ENCODE data around the gene FYN. TPM values are rescaled to one million over a fixed set of nuclear protein-coding genes. Genes with fewer than 3 reads are reported as not detected.

The FYN gene
- total RNA-seq, 2 donors from 2014 or later: 11.3 to 21.5 TPM

DNA sequence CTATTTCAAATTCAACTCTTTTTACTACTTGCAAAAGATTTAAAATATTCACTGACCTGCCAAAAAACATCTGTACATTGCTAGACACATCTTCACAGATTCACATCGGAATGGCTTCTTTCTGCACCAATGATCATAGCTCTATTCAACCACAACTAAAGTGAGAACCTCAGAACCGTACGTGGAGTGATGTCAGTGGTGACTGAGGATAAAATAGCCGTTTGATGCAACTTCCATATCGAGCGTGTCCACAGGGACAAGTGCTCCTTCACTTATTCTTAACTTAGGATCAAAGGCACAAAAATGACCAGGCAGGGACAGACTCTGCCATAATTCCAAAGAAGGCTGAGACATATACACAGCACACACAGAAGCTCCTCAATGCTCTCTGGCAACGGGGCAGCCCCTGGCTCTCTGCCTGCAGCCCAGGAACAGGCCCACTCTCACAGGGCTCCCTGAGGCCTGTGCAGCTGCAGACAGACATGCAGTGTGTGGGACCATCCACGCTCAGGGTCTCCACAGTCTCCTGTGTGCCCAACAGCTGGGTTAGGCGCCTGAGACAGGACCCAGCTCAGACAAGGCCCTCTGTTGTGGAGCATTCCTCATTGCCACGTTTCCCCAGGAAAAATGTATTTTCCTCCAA, 22.8 kb downstream of the FYN start:
- Histone ChIP-seq H3K27ac (no peak overlapping the region), H3K36me3 (no peaks in the 10 kb centered on the region), H3K9ac (ENCODE audit: low read depth in 2 of 2, low read length in 2 of 2) (no peak overlapping the region), H3K9me3 (no peaks in the 10 kb centered on the region), H3K4me1 (no peaks in the 10 kb centered on the region), H3K4me3 (no peak overlapping the region), H3K27me3 (no peaks in the 10 kb centered on the region)
- TF ChIP-seq, protein P1, sequence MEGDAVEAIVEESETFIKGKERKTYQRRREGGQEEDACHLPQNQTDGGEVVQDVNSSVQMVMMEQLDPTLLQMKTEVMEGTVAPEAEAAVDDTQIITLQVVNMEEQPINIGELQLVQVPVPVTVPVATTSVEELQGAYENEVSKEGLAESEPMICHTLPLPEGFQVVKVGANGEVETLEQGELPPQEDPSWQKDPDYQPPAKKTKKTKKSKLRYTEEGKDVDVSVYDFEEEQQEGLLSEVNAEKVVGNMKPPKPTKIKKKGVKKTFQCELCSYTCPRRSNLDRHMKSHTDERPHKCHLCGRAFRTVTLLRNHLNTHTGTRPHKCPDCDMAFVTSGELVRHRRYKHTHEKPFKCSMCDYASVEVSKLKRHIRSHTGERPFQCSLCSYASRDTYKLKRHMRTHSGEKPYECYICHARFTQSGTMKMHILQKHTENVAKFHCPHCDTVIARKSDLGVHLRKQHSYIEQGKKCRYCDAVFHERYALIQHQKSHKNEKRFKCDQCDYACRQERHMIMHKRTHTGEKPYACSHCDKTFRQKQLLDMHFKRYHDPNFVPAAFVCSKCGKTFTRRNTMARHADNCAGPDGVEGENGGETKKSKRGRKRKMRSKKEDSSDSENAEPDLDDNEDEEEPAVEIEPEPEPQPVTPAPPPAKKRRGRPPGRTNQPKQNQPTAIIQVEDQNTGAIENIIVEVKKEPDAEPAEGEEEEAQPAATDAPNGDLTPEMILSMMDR (IDR thresholded peaks at IDR 0.05): no peak
- intact Hi-C loops (cut with DNase I): no loop called here
- DNase-seq: no peak

DNA sequence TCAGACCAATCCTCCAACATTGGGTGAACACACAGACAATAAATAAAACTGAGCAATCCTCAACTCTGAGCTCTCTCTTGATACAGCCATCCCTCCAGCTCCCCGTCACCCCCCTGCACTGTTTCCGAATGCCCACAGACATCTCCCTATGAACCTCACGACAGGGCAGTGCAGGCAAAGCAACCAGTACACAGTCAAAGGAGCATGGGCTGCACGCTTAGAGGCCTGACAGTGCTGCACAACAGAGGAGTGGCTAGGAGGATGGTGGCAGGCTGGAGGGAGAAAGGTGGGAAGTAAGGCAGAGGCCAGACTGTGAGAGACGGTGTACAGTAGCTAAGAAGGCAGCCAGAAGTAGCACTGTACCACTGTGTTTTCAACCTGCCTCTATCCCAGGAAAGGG, 24.0 kb downstream of the FYN start:
- Histone ChIP-seq H3K4me3 (no peak overlapping the region), H3K27ac (no peak overlapping the region), H3K9ac (ENCODE audit: low read depth in 2 of 2, low read length in 2 of 2) (peak overlapping the region in 1 of 2 donors; percentile 5), H3K9me3 (no peaks in the 10 kb centered on the region), H3K36me3 (no peaks in the 10 kb centered on the region), H3K27me3 (no peaks in the 10 kb centered on the region), H3K4me1 (no peaks in the 10 kb centered on the region)
- no peak for DNase-seq
- intact Hi-C loops (cut with DNase I): no loop called here
- TF ChIP-seq, protein P1 (IDR thresholded peaks at IDR 0.05): no peak

DNA sequence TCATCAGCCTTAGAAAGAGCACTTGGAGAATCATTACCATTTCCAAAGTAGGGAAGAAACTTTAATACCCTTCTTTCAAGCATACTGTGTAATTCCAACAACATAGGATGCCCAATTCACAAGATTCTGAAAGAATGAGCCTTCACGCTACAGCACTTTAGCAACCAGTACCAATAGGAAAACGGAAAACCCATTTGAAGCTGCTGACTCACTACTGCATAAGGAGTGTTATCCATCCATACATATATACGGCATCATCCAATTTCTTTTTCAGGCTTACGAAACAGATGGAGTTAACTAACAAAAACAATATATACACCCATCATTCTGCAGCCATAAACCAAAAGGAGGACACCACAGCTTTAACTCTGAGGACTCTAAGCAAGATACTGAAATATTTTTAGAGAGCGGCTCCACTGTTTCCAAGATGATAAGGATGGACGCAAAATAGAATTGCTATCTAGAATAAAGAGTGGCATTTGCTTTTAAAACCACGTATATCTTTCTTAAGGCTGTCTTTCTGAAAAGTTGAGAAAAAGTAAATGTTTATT, 24.9 kb downstream of the FYN start:
- no peak for DNase-seq
- no peaks in the 10 kb centered on the region for H3K4me1 ChIP-seq

DNA sequence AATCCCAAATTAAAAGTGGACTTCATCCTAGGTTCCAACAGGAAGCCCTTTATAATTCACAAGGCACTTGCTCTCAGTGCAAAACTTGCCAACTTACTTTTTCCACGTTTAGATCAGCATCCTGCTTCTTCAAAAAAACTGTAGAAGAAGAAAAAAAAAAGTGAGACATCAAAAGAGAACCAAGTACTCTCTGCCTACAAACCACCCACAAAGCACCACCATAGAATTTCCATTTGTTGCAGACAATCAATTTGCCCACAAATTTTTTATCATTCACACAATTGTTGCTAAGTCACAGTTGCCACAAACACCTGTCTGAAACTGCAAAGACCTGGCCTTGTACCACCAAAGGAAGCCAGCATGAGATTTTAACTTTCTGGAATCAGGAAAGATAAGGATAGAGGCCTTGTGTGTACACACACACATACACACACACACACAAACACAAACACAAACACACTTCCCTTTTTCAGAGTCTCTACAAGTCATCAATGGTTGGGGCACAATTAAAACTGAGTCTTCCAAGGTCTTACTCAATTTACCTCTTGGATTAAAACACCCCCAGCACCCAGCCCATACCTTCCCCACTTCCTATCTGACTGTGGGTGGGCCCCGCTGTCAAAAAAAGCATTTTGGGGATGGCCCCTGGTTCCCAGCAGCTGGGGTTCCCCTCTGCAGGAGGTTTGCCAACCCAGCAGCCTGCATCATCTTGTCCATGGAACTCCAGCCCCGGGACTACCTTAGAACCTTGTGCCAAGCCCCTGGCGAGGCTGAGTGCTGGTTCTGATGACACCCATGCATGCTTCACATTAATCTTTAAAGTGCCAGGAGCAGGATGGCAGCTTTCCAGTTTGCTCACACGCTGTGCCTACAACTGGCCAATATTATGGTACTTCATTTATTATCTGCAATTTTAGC, 26.5 kb downstream of the FYN start:
- TF ChIP-seq, protein P1 (IDR thresholded peaks at IDR 0.05): no peak
- no peaks in the 10 kb centered on the region for H3K9me3 ChIP-seq
- H3K4me1 ChIP-seq: no peaks in the 10 kb centered on the region
- no peak overlapping the region for H3K4me3 ChIP-seq
- H3K36me3 ChIP-seq: no peaks in the 10 kb centered on the region
- no peak overlapping the region for H3K27ac ChIP-seq
- DNase-seq: no peak
- intact Hi-C loops (cut with DNase I): no loop called here
- H3K9ac ChIP-seq (ENCODE audit: low read depth in 2 of 2, low read length in 2 of 2): no peak overlapping the region
- H3K27me3 ChIP-seq: no peaks in the 10 kb centered on the region

More for the DNA sequence above, 24.9 kb downstream of the FYN start:
- Histone ChIP-seq H3K36me3 (no peaks in the 10 kb centered on the region), H3K27ac (no peak overlapping the region), H3K4me3 (no peak overlapping the region), H3K9me3 (no peaks in the 10 kb centered on the region), H3K27me3 (no peaks in the 10 kb centered on the region), H3K9ac (ENCODE audit: low read depth in 2 of 2, low read length in 2 of 2) (no peak overlapping the region)
- intact Hi-C loops (cut with DNase I): no loop called here
- TF ChIP-seq, protein P1 (IDR thresholded peaks at IDR 0.05): no peak

DNA sequence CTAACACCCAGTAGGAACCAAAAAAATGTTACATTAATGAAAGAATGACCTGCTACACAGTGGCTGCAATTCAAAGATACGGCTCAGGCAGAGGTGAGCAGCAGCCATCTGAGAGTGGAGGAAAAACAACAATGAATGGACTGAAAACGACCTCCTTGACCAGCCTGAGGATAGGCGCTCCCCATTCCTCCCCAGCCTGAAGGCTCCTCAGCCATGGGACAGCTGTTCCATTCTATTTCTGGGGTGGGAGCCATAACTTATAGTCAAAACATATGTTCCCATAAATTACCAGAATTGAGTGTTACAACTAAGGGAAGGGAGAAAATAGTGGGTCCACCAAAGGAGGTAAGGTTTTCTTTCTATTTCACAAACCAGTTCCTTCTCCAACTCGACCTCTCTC, 27.2 kb downstream of the FYN start:
- no peak overlapping the region for H3K9ac ChIP-seq (ENCODE audit: low read depth in 2 of 2, low read length in 2 of 2)
- no peaks in the 10 kb centered on the region for H3K27me3 ChIP-seq
- no peak overlapping the region for H3K4me3 ChIP-seq
- no peaks in the 10 kb centered on the region for H3K9me3 ChIP-seq
- intact Hi-C loops (cut with DNase I): no loop called here
- H3K4me1 ChIP-seq: no peaks in the 10 kb centered on the region
- DNase-seq: no peak
- H3K27ac ChIP-seq: no peak overlapping the region
- TF ChIP-seq, protein P1 (IDR thresholded peaks at IDR 0.05): no peak
- H3K36me3 ChIP-seq: no peaks in the 10 kb centered on the region
